GM18867 (cell line): ENCODE results near the gene FAM98B.

Experiments used
- ATAC-seq: cut with Tn5 transposase; IDR thresholded peaks from one replicate; pipeline ENCODE4 v1.9.1; 2021; ENCODE audit warnings: mild to moderate bottlenecking, moderate library complexity; ENCODE audit not compliant: unreplicated experiment

The FAM98B gene

GRCh38 chr15:38506997-38507396 is 53.1 kb downstream of the FAM98B start:
- no peak for ATAC-seq

DNA sequence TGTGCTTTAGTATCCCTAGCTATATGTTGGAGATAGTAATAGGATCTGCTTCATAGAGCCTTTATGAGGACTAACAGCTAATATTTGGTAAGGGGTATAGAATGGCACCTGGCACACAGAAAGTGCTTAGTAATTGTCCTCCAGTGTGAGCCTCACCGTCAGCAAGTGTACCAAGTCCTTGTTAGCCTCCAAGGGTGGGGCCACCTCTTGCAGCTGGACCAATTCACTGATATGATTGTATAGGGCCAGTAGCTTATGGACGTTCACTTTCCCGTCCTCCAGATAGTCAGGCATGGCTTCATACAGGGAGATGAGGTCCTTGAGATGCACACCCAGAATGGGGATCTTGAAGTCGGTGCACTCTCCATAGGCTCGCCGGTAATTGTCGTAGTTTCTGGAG is 53.6 kb downstream of the FAM98B start:
- no peak for ATAC-seq

- peak; percentile 43 for ATAC-seq
Measured at GRCh38 chr15:38508647-38509046, 54.7 kb downstream of the FAM98B start.

DNA sequence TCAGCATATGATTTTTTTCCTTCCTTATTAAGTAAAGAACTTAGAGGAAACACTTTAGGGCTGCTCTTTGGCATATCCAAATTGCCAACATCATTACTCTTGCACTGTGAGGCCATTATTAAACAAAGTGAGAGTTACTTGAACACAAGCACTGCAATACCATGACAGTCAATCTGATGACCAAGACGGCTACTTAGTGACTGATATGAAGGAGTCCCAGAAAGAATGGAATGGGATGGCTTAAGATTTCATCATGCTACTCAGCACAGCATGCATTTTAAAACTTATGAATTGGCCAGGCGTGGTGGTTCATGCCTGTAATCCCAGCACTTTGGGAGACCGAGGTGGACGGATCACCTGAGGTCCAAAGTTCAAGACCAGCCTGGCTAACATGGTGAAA is 55.2 kb downstream of the FAM98B start:
- no peak for ATAC-seq

- ATAC-seq = no peak
Measured at GRCh38 chr15:38512901-38513300, 59.0 kb downstream of the FAM98B start.

GRCh38 chr15:38514601-38515000 is 60.7 kb downstream of the FAM98B start:
- peak; percentile 83 for ATAC-seq

GRCh38 chr15:38516626-38517025 is 62.7 kb downstream of the FAM98B start:
- ATAC-seq = no peak

DNA sequence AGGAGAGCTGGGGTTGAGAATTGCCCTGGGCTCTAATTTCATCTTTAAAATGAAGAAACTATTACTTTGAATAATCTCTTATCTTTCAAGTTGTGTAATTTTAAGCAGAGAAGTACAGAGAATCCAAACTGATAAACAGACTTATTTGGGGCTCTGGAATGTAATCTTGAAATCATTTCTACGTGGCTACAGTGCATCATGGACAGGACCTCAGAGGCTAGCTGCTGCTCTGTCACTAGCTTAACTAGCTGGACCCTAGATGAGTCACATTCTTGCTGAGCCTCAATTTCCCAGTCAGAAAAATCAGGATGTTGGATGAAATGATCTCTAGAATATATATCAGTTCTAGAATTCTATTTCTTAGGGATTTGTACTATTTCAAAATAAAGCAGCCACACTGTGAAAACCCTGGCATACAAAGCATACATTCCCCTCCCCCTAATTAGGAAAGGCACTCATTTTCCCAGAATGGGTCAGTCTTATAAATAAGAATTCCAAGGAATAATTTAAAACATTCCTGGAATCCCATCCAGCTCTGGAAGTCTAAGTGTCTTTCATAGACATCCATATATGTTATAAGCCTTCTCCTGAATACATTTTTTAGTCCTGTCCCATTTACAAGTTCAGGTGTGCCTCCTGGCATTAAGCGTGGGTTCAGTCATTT is 63.5 kb downstream of the FAM98B start:
- no peak for ATAC-seq

GRCh38 chr15:38518084-38518483 is 64.2 kb downstream of the FAM98B start:
- no peak for ATAC-seq

GRCh38 chr15:38520035-38520434 is 66.1 kb downstream of the FAM98B start:
- ATAC-seq = no peak

DNA sequence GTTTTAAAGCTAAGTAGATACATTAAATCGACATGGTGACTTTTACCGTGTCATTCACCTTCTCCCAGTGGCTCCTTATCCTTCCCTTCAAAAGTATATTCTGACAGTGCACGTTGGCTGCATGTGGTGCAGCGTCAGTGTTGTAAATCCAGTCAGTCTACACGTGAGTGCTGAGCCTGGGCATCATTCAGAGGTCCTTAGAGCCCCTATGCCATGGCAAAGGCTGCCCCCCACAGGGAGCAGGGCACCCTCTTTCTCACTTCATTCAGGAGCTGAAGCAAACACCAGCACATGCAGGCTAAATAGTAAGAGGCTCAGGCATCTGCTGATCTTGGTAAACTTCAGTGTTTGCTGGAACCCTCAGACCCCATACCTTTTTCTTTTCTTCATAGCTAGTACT is 67.4 kb downstream of the FAM98B start:
- no peak for ATAC-seq

GRCh38 chr15:38522922-38523321 is 69.0 kb downstream of the FAM98B start:
- peak; percentile 42 for ATAC-seq

- ATAC-seq = no peak
Measured at GRCh38 chr15:38524156-38524555, 70.2 kb downstream of the FAM98B start.

DNA sequence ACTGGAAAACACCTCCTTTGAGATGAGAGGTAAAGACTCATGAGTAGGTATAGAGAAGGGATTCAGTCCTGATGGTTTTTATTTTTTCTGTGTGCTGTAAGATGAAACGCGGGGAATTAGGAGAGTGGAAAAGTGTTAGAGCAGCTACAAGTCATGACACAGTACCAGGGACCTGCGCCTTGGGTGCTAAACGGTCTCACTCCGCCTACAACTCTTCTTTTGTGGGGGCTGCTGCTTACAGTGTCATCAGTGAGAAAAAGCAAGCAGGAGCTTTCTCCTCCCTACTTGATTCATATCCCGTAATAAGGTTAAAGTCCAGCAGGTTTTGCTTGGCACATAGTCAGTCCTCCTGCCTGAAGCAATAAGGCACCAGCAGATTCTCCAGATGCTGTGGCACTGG is 71.6 kb downstream of the FAM98B start:
- ATAC-seq = no peak

DNA sequence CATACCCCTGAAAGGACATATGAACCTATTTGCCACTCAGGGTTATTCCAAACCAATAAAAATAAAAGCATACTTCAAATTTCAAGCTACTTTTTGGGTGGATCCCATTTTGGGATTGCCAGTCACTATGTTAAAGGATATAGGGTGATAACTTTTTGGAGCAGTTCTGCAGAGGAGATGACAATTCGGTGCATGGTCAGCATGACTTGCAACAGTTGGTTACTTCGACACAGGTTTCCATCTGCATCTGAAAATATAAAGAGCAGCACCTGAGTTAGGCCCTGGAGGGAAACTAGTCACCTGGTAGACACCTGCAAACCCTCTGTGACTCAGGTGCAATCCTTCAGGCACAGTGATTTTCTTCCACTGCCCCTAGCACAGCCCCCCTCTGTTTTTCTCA is 72.2 kb downstream of the FAM98B start:
- ATAC-seq = no peak

- ATAC-seq = no peak
Measured at GRCh38 chr15:38528294-38528693, 74.4 kb downstream of the FAM98B start.

- ATAC-seq = no peak
Measured at GRCh38 chr15:38530113-38530512, 76.2 kb downstream of the FAM98B start.

DNA sequence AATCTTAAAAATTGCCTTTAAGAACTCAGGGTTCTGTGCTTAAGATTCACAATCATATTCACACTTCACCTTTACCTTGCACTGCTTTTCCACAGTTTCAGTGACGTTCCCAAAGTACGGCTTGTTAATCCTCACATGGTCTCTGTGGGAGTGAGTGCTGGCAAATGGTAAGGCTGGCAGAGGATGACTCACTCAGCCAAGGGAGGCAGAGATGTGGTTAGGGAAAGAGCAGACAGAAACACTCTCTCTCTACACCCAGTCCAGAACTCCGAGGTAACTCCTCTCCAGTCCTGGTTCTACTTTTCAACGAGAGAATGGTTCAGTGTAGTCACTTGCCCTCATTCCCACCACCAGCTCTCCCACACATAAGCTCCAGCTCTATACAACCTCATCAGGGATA is 77.6 kb downstream of the FAM98B start:
- no peak for ATAC-seq

- ATAC-seq = no peak
Measured at GRCh38 chr15:38532728-38533127, 78.8 kb downstream of the FAM98B start.

- ATAC-seq = no peak
Measured at GRCh38 chr15:38533416-38533915, 79.5 kb downstream of the FAM98B start.

DNA sequence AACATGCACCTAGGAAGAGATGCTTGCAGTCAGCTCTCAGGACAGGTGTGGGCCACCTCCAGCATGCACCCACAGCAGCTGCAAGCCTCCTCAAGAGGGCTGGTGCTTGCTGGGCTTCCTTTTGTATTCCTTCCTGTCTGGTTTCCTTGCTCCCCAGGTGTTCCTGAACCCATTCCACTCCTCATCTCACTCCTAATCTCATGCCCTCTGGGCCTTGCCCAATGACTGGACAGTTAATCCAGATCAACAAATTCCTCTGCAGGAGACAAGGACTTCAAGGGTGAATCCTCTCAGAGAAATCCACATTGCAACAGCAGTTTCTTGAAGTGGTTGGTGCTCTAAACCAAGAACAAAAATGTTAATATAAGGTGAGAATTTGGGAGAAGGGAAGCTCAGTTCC is 80.0 kb downstream of the FAM98B start:
- no peak for ATAC-seq

GRCh38 chr15:38534691-38535090 is 80.8 kb downstream of the FAM98B start:
- no peak for ATAC-seq
